PFSK-1 (cell line): ENCODE measurements around the gene MSL3B.

Experiments
- FOXP2 ChIP-seq: optimal IDR thresholded peaks from 2 replicates; pipeline ENCODE3; 2011; ENCODE audit warnings: borderline replicate concordance, control low read depth, inconsistent platforms; ENCODE audit not compliant: insufficient read depth; ENCODE audit errors: extremely low read length, extremely low read depth
- POLR2AphosphoS5 ChIP-seq: IDR thresholded peaks from 2 replicates; pipeline ENCODE4 v1.6.1; 2012; ENCODE audit warnings: low read depth, mild to moderate bottlenecking, control low read depth, low read length, moderate library complexity
- REST ChIP-seq, 2 experiments: IDR thresholded peaks; 2 replicates each; pipeline versions ENCODE4 v1.6.1 to v1.8.0; 2011 to 2012; ENCODE audit warnings: low read depth in 2 of 2, low read length in 2 of 2, control low read depth in 1 of 2, inconsistent platforms in 1 of 2, mild to moderate bottlenecking in 1 of 2, moderate library complexity in 1 of 2; ENCODE audit not compliant: insufficient read depth in 1 of 2
- SIN3A ChIP-seq: IDR thresholded peaks from 2 replicates; pipeline ENCODE4 v1.6.1; 2012; ENCODE audit warnings: mild to moderate bottlenecking, low read length, moderate library complexity, borderline replicate concordance; ENCODE audit not compliant: insufficient read depth
- TAF1 ChIP-seq: IDR thresholded peaks from 2 replicates; pipeline ENCODE4 v1.6.1; 2012; ENCODE audit warnings: low read length, control low read depth, borderline replicate concordance; ENCODE audit not compliant: insufficient read depth

The MSL3B gene

GRCh38 chr2:233832869-233833311 is 35.3 kb downstream of the MSL3B start:
- TF ChIP-seq FOXP2 = no peak
- no peak for TF ChIP-seq REST (IDR thresholded peaks at IDR 0.05; ENCODE audit: insufficient read depth in 1 of 2, low read depth in 2 of 2, low read length in 2 of 2)
- TF ChIP-seq POLR2AphosphoS5 = no peak
- TF ChIP-seq TAF1 = no peak
- no peak for TF ChIP-seq SIN3A

- TF ChIP-seq REST (IDR thresholded peaks at IDR 0.05; ENCODE audit: insufficient read depth in 1 of 2, low read depth in 2 of 2, low read length in 2 of 2) = no peak
- no peak for TF ChIP-seq FOXP2
- no peak for TF ChIP-seq TAF1
- TF ChIP-seq SIN3A = no peak
- TF ChIP-seq POLR2AphosphoS5 = no peak
These were observed 35.8 kb downstream of the MSL3B start for GRCh38 chr2:233832414-233832813.

GRCh38 chr2:233831861-233832260 is 36.3 kb downstream of the MSL3B start:
- TF ChIP-seq FOXP2 (no peak), TAF1 (no peak), POLR2AphosphoS5 (no peak), REST (IDR thresholded peaks at IDR 0.05; ENCODE audit: insufficient read depth in 1 of 2, low read depth in 2 of 2, low read length in 2 of 2) (no peak), SIN3A (no peak)

- TF ChIP-seq POLR2AphosphoS5 = no peak
- TF ChIP-seq SIN3A = no peak
- TF ChIP-seq TAF1 = no peak
- no peak for TF ChIP-seq FOXP2
- no peak for TF ChIP-seq REST (IDR thresholded peaks at IDR 0.05; ENCODE audit: insufficient read depth in 1 of 2, low read depth in 2 of 2, low read length in 2 of 2)
These were observed 37.0 kb downstream of the MSL3B start for GRCh38 chr2:233831011-233831721.
